Psoas muscle (tissue), 8 donors: ENCODE measurements around the gene AMN1. TPM values are rescaled to one million over a fixed set of nuclear protein-coding genes. Genes with fewer than 3 reads are reported as not detected.
A peak's percentile ranks its signal among the peaks of the same experiment; 100 is the strongest.

ENCODE experiments used
- ATAC-seq, 4 donors: fragments of 200-7000 bp; cut with Tn5 transposase; one replicate each; pipeline ENCODE4 v1.9.1; 2020; ENCODE audit warnings: moderate library complexity in 3 of 4, mild to moderate bottlenecking in 2 of 4
- DNase-seq, 2 donors: peaks; one replicate each; pipeline ENCODE4 v3.0.0-alpha.2; 2020
- H3K27ac ChIP-seq: fragments of 200-600 bp; one replicate; pipeline ENCODE4 v1.8.0; 2022
- H3K27me3 ChIP-seq, 3 donors: fragments of 200-600 bp in 1 of 3; one replicate each; pipeline versions ENCODE4 v1.6.1 to v1.8.0; 2013 to 2022; ENCODE audit warnings: low read length in 2 of 3, mild to moderate bottlenecking in 2 of 3, moderate library complexity in 1 of 3; ENCODE audit not compliant: insufficient read depth in 3 of 3
- H3K36me3 ChIP-seq, 2 donors: fragments of 200-600 bp in 1 of 2; one replicate each; pipeline versions ENCODE4 v1.6.1 to v1.8.0; 2013 to 2022; ENCODE audit warnings: low read depth in 1 of 2, mild to moderate bottlenecking in 1 of 2, moderate library complexity in 1 of 2; ENCODE audit not compliant: insufficient read depth in 1 of 2
- H3K4me1 ChIP-seq: fragments of 200-600 bp; one replicate; pipeline ENCODE4 v1.8.0; 2022
- H3K4me3 ChIP-seq: fragments of 200-600 bp; one replicate; pipeline ENCODE4 v1.8.0; 2022; ENCODE audit warnings: mild to moderate bottlenecking
- H3K9me3 ChIP-seq: fragments of 200-600 bp; one replicate; pipeline ENCODE4 v1.8.0; 2022
- WGBS, 3 donors: extraction: QIAGEN DNeasy Blood & Tissue Kit; methylation state at CpG; one replicate each; pipeline versions ENCODE4 v1.1.6 to v1.1.7; 2013; 5-methylcytosine and 5-hydroxymethylcytosine counted together
- intact Hi-C, 2 donors: fragments of 100-400 bp; cut with DNase I; formaldehyde crosslinking; loops; one replicate each; pipeline versions ENCODE4 v1.11.0 to v1.14.2; 2022
- long read RNA-seq, 2 donors: library from polyadenylated mRNA; unstranded; transcript quantifications; one replicate each; pipeline ENCODE4 v2.0.0, GENCODE V29; 2021
- polyA plus RNA-seq, 3 donors: library from polyadenylated mRNA; stranded (reverse); fragments of 200-250 nt; gene quantifications; one replicate each; pipeline ENCODE4 v1.2.3, GENCODE V29; 2013
- total RNA-seq, 4 donors: library from RNA; stranded (reverse); fragmentation: NEBNext Ultra II Directional in 2 of 4; extraction: Animal tissue kit (Norgen Biotek cat#: 25700) in 2 of 4; gene quantifications; one replicate each; pipeline versions ENCODE4 v1.2.1 to v1.2.4, GENCODE V29; 2021 to 2023
- TF ChIP-seq, protein P1 (sequence below): fragments of 200-600 bp; IDR thresholded peaks from one replicate; pipeline ENCODE4 v1.8.0; 2022; ENCODE audit warnings: antibody characterized with exemption
- donor health status: healthy with polysubstance abuse.
- donor health status: DM: no; HTN: no; CAD: no; lungs with moderate emphysema.
- donor health status: Bipolar disorder and iron deficiency.
- donor health status: healthy.
- donor health status: DM: yes; HTN: yes; CAD: no.
- donor health status: DM: no; HTN: no; CAD: no.
- donor health status: DM: no; HTN: no; CAD: no.
- donor health status: DM: yes; HTN: yes; CAD: no.

AMN1 gene
- 10 to 100 TPM; 10.4 to 19.8 (median 12.8) TPM for total RNA-seq
- 10 to 100 TPM; 12.6 to 30.0 (median 13.9) TPM for polyA plus RNA-seq
- long read RNA-seq, donor 1, partial matches to known transcripts: 0 of 6 reads
- long read RNA-seq, donor 1, other reads (novel, unspliced or antisense): 3 of 6 reads
- long read RNA-seq, donor 2, partial matches to known transcripts: 0 of 9 reads
- long read RNA-seq, donor 2, other reads (novel, unspliced or antisense): 3 of 9 reads

DNA sequence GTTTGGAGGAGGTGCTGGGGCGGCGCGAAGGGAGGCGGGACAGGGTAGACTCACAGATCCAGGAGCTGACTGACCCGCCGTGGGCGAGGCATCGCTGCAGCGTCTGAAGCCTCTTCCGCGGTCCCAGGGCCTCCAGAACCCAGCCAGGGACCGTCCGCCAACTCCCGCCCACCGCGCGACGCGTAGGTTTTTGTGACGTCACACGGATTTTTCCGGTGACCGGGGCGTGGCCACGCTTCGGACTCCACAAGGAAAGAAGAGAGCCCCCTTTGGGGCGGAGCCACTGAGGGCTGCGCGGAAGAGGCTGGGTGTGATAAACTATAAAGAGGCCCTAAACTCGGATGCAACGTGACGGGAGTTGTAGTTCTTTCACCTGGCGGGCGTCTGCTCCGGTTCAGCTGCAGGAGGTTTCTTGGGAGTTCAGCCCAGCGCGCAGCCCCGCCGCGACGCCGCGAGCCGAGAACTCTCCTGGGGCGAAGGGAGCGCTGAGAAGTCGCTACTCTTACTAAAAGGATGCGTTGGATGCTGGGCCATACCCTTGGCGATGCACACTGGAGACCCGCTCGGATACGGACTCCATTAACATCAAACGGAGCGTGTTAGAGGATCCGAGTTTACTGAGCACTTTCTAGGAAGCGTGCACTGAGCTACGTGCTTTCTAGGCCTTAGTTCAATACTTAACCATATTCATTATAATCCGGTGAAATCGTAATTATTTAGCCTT is at the start of gene AMN1:
Gene AMN1 (minus strand): TSS at position 105 of the 724 bp plus-strand sequence. CDS start 13 bp downstream, at position 92.
- Histone ChIP-seq H3K27me3 (no peaks in the 10 kb centered on the region), H3K4me1 (peaks cover 44% of the 10 kb centered on the region), H3K4me3 (peak within 1 kb of the TSS; percentile 87), H3K27ac (peak within 1 kb of the TSS; percentile 94), H3K9me3 (no peaks in the 10 kb centered on the region), H3K36me3 (no peaks in the 10 kb centered on the region)
- intact Hi-C loops: loop anchor here (5.0 kb wide), 3 partner anchors 67 to 233 kb away; partner anchors contain the start of gene ETFBKMT (in 1 of the 2)
- 1% methylated on average over 55 to 59 of the region's 59 CpGs for WGBS, 3 donors
- TF ChIP-seq, protein P1, sequence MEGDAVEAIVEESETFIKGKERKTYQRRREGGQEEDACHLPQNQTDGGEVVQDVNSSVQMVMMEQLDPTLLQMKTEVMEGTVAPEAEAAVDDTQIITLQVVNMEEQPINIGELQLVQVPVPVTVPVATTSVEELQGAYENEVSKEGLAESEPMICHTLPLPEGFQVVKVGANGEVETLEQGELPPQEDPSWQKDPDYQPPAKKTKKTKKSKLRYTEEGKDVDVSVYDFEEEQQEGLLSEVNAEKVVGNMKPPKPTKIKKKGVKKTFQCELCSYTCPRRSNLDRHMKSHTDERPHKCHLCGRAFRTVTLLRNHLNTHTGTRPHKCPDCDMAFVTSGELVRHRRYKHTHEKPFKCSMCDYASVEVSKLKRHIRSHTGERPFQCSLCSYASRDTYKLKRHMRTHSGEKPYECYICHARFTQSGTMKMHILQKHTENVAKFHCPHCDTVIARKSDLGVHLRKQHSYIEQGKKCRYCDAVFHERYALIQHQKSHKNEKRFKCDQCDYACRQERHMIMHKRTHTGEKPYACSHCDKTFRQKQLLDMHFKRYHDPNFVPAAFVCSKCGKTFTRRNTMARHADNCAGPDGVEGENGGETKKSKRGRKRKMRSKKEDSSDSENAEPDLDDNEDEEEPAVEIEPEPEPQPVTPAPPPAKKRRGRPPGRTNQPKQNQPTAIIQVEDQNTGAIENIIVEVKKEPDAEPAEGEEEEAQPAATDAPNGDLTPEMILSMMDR: peak; percentile 10
- ATAC-seq: peak; percentile 93 to 96 (median 94)
- DNase-seq: peak; percentile 99

DNA sequence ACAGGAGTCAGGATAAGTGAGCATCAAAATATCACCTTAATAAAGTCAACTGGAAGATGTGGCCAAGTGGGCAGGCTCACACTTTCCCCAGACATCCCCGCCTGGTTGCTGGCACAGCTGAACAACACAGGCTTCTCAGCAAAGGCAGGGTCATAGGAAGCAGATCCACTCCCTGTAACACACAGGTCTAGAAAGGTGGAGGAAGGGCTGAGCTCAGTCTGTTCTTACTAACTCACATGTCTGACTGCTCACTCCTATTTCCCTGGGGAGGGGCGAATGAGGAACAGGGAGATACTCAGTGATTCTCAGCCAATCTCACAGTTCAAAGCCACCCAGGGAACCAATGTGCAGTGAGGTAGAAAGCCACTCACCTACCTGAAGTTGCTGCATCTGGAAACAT is 45.0 kb upstream of the AMN1 start:
- WGBS, 3 donors: 42 to 51% (median 49%) methylated on average over 2 of the region's 2 CpGs
- DNase-seq (no peak), ATAC-seq (no peak)
- TF ChIP-seq, protein P1: no peak
- H3K9me3 ChIP-seq: no peaks in the 10 kb centered on the region
- H3K27me3 ChIP-seq: no peaks in the 10 kb centered on the region
- H3K4me1 ChIP-seq: no peaks in the 10 kb centered on the region
- intact Hi-C loops: no loop called here
- no peak overlapping the region for H3K27ac ChIP-seq
- no peaks in the 10 kb centered on the region for H3K36me3 ChIP-seq
- H3K4me3 ChIP-seq: no peak overlapping the region

DNA sequence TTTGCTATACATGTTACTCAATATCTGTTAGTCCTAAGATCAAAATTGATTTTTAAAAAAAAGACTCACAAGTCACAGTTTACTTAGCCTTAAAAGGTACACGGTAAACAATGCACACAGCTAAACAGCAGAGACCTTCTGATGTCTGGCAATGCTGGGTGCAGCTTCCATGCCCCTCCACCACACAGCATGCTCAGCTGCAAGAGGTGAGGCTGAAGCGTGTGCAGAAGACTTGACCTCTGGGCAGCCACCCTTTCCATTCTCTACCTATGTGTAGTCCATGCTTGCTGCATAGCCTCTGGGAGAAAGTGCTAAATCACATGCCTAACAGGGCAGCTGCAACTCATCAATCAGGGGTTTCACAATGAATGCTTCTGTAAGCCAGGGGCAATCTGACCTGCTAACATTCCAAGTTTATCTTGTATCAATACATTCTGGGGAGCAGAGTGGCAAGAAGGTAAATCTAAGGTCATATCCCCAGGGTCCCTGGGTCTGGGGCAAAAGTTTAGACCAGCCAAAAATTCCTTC is 44.5 kb upstream of the AMN1 start:
- Histone ChIP-seq H3K4me1 (no peaks in the 10 kb centered on the region), H3K27ac (no peak overlapping the region), H3K4me3 (no peak overlapping the region), H3K27me3 (no peaks in the 10 kb centered on the region), H3K9me3 (no peaks in the 10 kb centered on the region), H3K36me3 (no peaks in the 10 kb centered on the region)
- peak in 1 of 4 donors; percentile 49 for ATAC-seq
- intact Hi-C loops: no loop called here
- 32 to 38% (median 33%) methylated on average over 2 of the region's 2 CpGs for WGBS, 3 donors
- TF ChIP-seq, protein P1: no peak
- DNase-seq: no peak

DNA sequence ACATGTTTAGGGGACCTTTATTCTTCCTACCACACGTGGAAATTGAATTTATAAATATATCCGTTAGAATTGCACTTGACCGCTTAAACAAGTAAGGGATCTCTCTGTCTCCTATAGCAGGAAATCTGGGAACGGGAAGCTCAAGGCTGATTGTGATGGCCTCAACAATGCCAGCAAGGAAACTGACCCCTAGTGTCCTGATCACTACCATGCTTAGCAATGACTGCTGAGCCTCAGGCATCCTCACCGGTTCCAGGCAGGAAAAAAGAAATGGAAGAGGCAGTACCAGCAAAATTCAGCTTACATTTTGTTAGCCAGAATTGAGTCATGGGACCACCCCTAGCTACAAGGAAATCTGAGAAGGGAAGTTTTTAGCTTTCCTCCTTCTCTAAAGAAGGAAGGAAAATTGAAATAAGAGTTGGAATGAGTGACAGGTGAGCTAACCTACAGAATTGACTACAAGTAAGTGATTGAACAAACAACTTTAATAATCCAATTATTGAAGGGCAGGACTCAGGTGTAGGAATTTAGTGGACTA is 43.9 kb upstream of the AMN1 start:
- 47 to 54% (median 49%) methylated on average over 5 of the region's 5 CpGs for WGBS, 3 donors
- H3K27ac ChIP-seq: no peak overlapping the region
- TF ChIP-seq, protein P1: no peak
- no peak for DNase-seq
- intact Hi-C loops: no loop called here
- no peaks in the 10 kb centered on the region for H3K4me1 ChIP-seq
- H3K4me3 ChIP-seq: no peak overlapping the region
- H3K9me3 ChIP-seq: no peaks in the 10 kb centered on the region
- H3K27me3 ChIP-seq: no peaks in the 10 kb centered on the region
- no peaks in the 10 kb centered on the region for H3K36me3 ChIP-seq
- ATAC-seq: no peak
